Astrocyte (in vitro differentiated cells and primary cell): ENCODE results near the gene PCDH8. TPM values are rescaled to one million over a fixed set of nuclear protein-coding genes. Genes with fewer than 3 reads are reported as not detected.

Experiments used
- DNase-seq: peaks from one replicate; pipeline ENCODE4 v3.0.0-alpha.2; 2010; ENCODE audit warnings: low read depth
- FAIRE-seq: peaks from 2 replicates; lab custom pipeline; 2011; peaks lifted over from hg19 to GRCh38; lab: Jason Lieb, UNC
- H2AFZ ChIP-seq: 2 replicates; pipeline ENCODE4 v1.6.0; 2012; ENCODE audit warnings: low read depth, low read length, inconsistent platforms
- H3K27ac ChIP-seq: 2 replicates; pipeline ENCODE4 v1.5.1; 2011; ENCODE audit warnings: low read depth, low read length, inconsistent platforms
- H3K27me3 ChIP-seq: 2 replicates; pipeline ENCODE4 v1.6.0; 2011; ENCODE audit warnings: low read length, inconsistent platforms; ENCODE audit not compliant: insufficient read depth
- H3K36me3 ChIP-seq: 2 replicates; pipeline ENCODE4 v1.5.1; 2011; ENCODE audit warnings: low read length, inconsistent platforms; ENCODE audit not compliant: insufficient read depth
- H3K4me1 ChIP-seq: 2 replicates; pipeline ENCODE4 v1.5.1; 2011; ENCODE audit warnings: low read length, inconsistent platforms; ENCODE audit not compliant: insufficient read depth
- H3K4me2 ChIP-seq: 2 replicates; pipeline ENCODE4 v1.6.0; 2012; ENCODE audit warnings: low read length, inconsistent platforms
- H3K4me3 ChIP-seq: 2 replicates; pipeline ENCODE4 v1.5.1; 2011; ENCODE audit warnings: low read depth, mild to moderate bottlenecking, low read length, inconsistent platforms; ENCODE audit not compliant: insufficient read depth
- H3K79me2 ChIP-seq: 2 replicates; pipeline ENCODE4 v1.6.0; 2012; ENCODE audit warnings: mild to moderate bottlenecking, low read length, inconsistent platforms; ENCODE audit not compliant: insufficient read depth
- H3K9ac ChIP-seq: 2 replicates; pipeline ENCODE4 v1.6.0; 2012; ENCODE audit warnings: mild to moderate bottlenecking, low read length, inconsistent platforms
- H3K9me3 ChIP-seq: 2 replicates; pipeline ENCODE4 v1.5.1; 2012; ENCODE audit warnings: low read depth, mild to moderate bottlenecking, low read length, inconsistent platforms; ENCODE audit not compliant: insufficient read depth
- H4K20me1 ChIP-seq: 2 replicates; pipeline ENCODE4 v1.6.0; 2012; ENCODE audit warnings: low read length, inconsistent platforms; ENCODE audit not compliant: insufficient read depth
- H3K27ac Mint-ChIP-seq: one replicate; pipeline ENCODE4 v1.8.0; 2021; ENCODE audit warnings: mild to moderate bottlenecking, mixed read lengths; ENCODE audit not compliant: unreplicated experiment
- H3K27me3 Mint-ChIP-seq: one replicate; pipeline ENCODE4 v1.8.0; 2021; ENCODE audit warnings: low read depth, mixed read lengths; ENCODE audit not compliant: unreplicated experiment
- H3K36me3 Mint-ChIP-seq: one replicate; pipeline ENCODE4 v1.8.0; 2021; ENCODE audit warnings: low read depth, mixed read lengths; ENCODE audit not compliant: unreplicated experiment
- H3K4me1 Mint-ChIP-seq: one replicate; pipeline ENCODE4 v1.8.0; 2021; ENCODE audit warnings: low read depth, mixed read lengths; ENCODE audit not compliant: unreplicated experiment
- H3K4me3 Mint-ChIP-seq: one replicate; pipeline ENCODE4 v1.8.0; 2021; ENCODE audit warnings: mild to moderate bottlenecking, moderate library complexity, mixed read lengths; ENCODE audit not compliant: unreplicated experiment
- H3K9me3 Mint-ChIP-seq: one replicate; pipeline ENCODE4 v1.8.0; 2021; ENCODE audit warnings: mild to moderate bottlenecking, mixed read lengths; ENCODE audit not compliant: unreplicated experiment
- CTCF ChIP-seq: IDR thresholded peaks from 2 replicates; pipeline ENCODE4 v1.5.1; 2011; ENCODE audit warnings: low read depth, mild to moderate bottlenecking, inconsistent platforms, low read length, moderate library complexity; ENCODE audit not compliant: insufficient read depth
- EZH2 ChIP-seq: IDR thresholded peaks from 2 replicates; pipeline ENCODE4 v1.6.1; 2012; ENCODE audit warnings: mild to moderate bottlenecking, low read length, inconsistent platforms; ENCODE audit not compliant: insufficient read depth
- microRNA-seq: library from miRNA; unstranded; fragments of <30 nt; microRNA quantifications from one replicate; pipeline ENCODE4 v1.2.0, GENCODE V29; 2020
- total RNA-seq: library from RNA; stranded (reverse); gene quantifications from 2 replicates; pipeline ENCODE4 v1.2.1, GENCODE V29; 2021

Gene PCDH8
- total RNA-seq, 1 donor from 2014 or later, result 1.9 TPM

GRCh38 chr13:52794589-52794988 is 53.9 kb downstream of the PCDH8 start:
- Histone ChIP-seq H3K4me2 (no peak overlapping the region), H2AFZ (no peak overlapping the region), H3K27ac (no peak overlapping the region), H3K9me3 (no peaks in the 10 kb centered on the region), H3K27me3 (no peaks in the 10 kb centered on the region), H3K79me2 (no peaks in the 10 kb centered on the region), H4K20me1 (no peaks in the 10 kb centered on the region), H3K4me1 (no peaks in the 10 kb centered on the region), H3K36me3 (no peaks in the 10 kb centered on the region), H3K4me3 (no peak overlapping the region), H3K9ac (no peak overlapping the region)
- H3K4me1 Mint-ChIP-seq, result no peaks in the 10 kb centered on the region
- no peaks in the 10 kb centered on the region for H3K9me3 Mint-ChIP-seq
- no peak overlapping the region for H3K27ac Mint-ChIP-seq
- DNase-seq, result no peak
- H3K36me3 Mint-ChIP-seq, result no peaks in the 10 kb centered on the region
- FAIRE-seq, result no peak
- TF ChIP-seq EZH2, result no peak
- TF ChIP-seq CTCF, result no peak
- no peak overlapping the region for H3K4me3 Mint-ChIP-seq
- H3K27me3 Mint-ChIP-seq, result peaks cover 9% of the 10 kb centered on the region

- Histone ChIP-seq H3K79me2 (no peaks in the 10 kb centered on the region), H3K4me3 (no peak overlapping the region), H4K20me1 (no peaks in the 10 kb centered on the region), H3K36me3 (no peaks in the 10 kb centered on the region), H3K4me2 (no peak overlapping the region), H3K9me3 (no peaks in the 10 kb centered on the region), H3K27me3 (no peaks in the 10 kb centered on the region), H3K4me1 (no peaks in the 10 kb centered on the region), H3K27ac (no peak overlapping the region), H3K9ac (no peak overlapping the region), H2AFZ (no peak overlapping the region)
- Mint-ChIP-seq H3K9me3 (no peaks in the 10 kb centered on the region), H3K4me1 (no peaks in the 10 kb centered on the region), H3K27me3 (peaks cover 6% of the 10 kb centered on the region), H3K36me3 (no peaks in the 10 kb centered on the region), H3K4me3 (no peak overlapping the region), H3K27ac (no peak overlapping the region)
- no peak for DNase-seq
- TF ChIP-seq CTCF (no peak), EZH2 (no peak)
- FAIRE-seq, result no peak
These were observed 54.9 kb downstream of the PCDH8 start for GRCh38 chr13:52793515-52794061.

Small RNAs within 50 kb of the gene (microRNA-seq; reads per million reads assigned to microRNA genes)
- not detected for gene MIR759

Other genes starting within 250 kb of the PCDH8 start
- 6.4 and 6.7 TPM in 2 replicates for gene HNRNPA1L2, start 206.2 kb downstream of the PCDH8 start, total RNA-seq
- 79.3 and 87.3 TPM in 2 replicates for gene SUGT1, start 195.8 kb downstream of the PCDH8 start, total RNA-seq
- not detected in 2 replicates for gene CNMD, start 108.8 kb downstream of the PCDH8 start, total RNA-seq
- not detected in 2 replicates for gene OLFM4, start 180.2 kb upstream of the PCDH8 start, total RNA-seq